CD4-positive, alpha-beta T cell treated with Interleukin-4 for 1 hour (primary cell): ENCODE data around the gene SAMD13.

Source experiments
- DNase-seq, 2 donors: peaks; one replicate each; pipeline ENCODE4 v3.0.0-alpha.2; 2020 to 2022

The SAMD13 gene

GRCh38 chr1:84376000-84376910 lies 74.7 kb downstream of the SAMD13 start:
- DNase-seq = no peak

DNA sequence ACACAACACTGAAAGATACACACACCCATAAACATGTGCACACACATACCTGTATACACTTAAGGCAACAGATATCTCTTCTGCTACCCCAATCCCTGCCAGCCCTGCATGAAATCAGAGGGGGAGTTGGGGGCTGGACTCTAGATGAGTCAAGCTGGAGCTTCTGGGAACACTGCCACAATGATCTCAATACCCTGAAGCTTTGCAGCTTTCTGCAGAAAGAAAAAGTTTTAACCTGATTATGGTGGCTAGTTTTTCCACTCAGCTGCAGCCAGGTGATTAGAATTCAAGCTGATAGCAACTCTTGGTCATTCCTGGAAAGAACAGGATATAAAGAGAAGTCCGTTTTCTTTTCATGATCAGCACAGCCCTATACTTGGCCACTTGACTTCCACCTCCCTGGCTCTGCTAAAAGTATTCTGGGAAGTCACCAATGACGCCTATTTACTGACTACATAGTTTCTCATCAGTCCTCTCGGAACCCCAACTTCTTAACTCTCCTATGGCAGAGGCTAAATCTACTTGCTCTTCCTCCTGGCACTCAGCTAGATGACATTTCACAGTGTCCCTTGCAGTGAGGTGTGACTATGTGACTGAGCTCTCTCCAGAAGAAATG lies 76.1 kb downstream of the SAMD13 start:
- DNase-seq = no peak

DNA sequence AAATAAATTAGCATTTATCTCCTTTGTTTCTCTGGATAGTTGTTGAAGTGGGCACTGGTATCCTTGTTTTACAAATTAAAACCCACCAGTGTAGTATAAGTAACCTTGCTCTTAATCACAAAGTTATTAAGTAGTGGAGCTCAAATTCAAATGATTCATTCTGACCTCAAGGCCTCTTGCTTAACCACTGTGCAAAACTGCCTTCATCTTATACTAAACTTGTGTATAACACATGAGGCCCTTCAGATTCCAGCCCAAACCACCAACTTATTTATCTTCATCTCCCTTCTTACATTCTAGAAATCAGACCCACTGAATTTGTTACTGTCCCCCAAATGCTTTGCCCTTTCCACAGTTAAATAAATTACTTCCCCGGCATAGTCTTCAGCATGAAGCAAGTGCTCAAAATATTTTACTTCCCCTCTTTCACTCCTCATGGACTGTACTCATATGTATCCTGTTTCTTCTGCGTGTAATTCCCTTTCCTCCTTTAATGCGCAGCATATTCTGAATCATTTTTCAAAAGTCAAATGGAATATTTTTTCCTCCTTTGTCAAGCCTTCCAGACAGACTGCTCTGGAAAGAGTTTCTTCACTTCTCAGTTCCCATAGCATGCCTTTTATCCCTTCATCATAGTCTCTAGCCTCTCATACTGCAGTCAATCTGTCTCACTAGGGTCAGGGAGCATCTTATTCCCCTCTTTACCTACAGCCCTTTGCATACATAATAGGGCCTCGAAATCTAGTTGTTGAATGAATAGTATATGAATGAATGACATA lies 77.8 kb downstream of the SAMD13 start:
- no peak for DNase-seq

GRCh38 chr1:84379917-84380180 lies 78.3 kb downstream of the SAMD13 start:
- no peak for DNase-seq

GRCh38 chr1:84382127-84382526 lies 80.6 kb downstream of the SAMD13 start:
- DNase-seq = no peak

- no peak for DNase-seq
These were observed 83.8 kb downstream of the SAMD13 start for GRCh38 chr1:84385347-84385746.

DNA sequence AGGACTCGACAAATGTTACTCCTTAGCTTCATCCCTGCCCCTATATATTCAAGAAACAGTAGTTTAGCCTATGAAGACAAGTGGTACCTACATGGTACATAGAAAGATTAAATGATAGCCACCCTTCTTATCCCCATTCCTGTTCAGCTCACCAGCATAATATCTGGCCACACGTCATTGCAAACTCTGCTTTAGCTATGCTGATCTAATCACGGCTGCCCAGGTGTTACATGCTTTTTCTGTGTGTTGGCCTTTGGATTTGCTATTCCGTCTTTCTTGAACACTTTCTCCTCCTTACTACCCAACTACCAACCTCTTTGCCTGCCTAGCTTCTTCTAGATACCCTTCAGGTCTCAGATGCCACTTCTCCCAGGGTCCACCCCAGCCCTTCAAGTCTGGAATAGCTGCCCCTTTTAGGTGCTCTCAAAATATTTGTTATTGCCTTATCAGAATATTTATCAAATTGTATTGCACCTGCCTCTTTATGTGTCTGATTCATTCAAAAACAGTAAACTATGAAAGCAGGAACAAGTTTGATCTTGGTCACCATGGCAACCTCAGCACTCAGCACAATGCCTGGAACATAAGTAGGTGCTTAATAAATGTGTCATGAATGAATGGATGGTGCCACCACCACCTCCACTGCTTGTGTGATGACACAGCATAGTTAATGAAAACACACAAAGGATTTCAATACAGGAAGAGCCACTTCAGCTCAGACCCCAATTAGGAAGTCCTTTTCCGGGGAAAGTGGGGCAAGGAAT lies 85.4 kb downstream of the SAMD13 start:
- no peak for DNase-seq

GRCh38 chr1:84387480-84388163 lies 86.1 kb downstream of the SAMD13 start:
- no peak for DNase-seq

DNA sequence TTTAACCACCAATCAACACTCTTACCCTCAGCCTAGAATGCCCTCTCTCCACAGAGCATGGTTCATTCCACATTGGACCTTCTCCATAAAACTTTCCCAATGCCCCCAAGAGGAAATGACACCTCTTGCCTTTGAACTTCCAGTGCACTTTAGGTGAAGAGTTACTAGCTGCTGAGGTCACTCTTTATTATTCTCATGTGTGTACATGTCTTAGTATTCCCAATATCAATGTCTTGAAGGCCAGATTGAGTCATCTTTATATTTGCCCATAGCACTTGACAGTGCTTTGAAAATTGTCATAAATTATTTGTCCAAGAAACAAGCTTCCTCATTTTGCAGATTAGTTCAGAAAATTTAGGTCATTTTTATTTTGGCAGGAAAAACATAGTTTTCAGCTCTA lies 88.7 kb downstream of the SAMD13 start:
- no peak for DNase-seq

DNA sequence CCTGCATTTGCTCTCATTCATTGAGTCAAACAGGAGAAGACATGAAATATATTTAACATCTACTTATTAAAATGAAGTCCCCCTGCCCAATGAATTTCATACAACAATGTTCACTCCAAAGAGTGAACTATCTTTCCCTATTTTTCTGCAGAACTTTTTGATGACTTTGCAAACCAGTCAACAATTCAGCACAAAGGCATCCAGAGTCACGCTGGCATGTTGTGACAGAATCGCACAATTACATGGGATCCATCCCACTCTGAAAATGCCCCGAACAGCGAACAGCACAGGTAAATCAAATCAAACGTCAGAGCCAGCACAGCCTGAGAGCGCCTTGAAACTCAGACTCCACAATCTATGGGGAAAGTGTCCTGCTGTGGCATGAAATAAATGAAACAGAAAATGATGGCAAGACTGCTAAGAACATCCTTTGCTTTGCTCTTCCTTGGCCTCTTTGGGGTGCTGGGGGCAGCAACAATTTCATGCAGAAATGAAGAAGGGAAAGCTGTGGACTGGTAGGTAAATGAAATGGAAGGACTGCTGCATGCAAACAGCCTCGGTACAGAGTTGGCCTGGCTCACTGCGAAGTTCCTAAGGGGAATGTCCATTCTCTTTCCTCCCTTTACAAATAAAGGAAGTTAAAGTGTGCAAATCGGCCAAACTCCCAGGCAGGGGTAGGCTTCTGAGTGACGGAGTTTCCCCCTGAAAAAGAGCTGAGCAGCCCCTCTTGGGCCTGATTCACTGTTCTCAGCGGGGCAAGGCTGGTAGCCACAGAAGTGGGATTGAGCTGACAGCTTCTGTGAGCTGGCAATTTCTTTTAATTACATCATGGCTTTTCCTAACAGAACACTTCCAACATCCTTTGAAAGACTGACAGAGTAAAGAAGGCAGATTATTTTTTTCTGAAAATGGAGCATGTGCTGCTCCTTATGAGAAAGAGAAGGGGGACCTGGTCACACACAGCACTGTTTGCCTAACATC lies 97.0 kb downstream of the SAMD13 start, which contains the start of gene DNASE2B:
Gene DNASE2B (plus strand): TSS at position 310 of the 981 bp plus-strand sequence. CDS start 81 bp downstream, at position 391.
- no peak for DNase-seq
